ENCODE results near the gene AMIGO2.

GRCh38 chr12:47028981-47029708 is 50.6 kb downstream of the AMIGO2 start:
- TF ChIP-seq, protein P1, sequence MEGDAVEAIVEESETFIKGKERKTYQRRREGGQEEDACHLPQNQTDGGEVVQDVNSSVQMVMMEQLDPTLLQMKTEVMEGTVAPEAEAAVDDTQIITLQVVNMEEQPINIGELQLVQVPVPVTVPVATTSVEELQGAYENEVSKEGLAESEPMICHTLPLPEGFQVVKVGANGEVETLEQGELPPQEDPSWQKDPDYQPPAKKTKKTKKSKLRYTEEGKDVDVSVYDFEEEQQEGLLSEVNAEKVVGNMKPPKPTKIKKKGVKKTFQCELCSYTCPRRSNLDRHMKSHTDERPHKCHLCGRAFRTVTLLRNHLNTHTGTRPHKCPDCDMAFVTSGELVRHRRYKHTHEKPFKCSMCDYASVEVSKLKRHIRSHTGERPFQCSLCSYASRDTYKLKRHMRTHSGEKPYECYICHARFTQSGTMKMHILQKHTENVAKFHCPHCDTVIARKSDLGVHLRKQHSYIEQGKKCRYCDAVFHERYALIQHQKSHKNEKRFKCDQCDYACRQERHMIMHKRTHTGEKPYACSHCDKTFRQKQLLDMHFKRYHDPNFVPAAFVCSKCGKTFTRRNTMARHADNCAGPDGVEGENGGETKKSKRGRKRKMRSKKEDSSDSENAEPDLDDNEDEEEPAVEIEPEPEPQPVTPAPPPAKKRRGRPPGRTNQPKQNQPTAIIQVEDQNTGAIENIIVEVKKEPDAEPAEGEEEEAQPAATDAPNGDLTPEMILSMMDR (IDR thresholded peaks at IDR 0.05) = no peak
- no peak for TF ChIP-seq POLR2A (IDR thresholded peaks at IDR 0.05)
